Measurements from ENCODE around the gene CHAC2. TPM values are rescaled to one million over a fixed set of nuclear protein-coding genes. Genes with fewer than 3 reads are reported as not detected.
A peak's percentile ranks its signal among the peaks of the same experiment; 100 is the strongest.
"Not testable (repeated sequence)": the region's sequence is repeated elsewhere in the genome, so short reads cannot be mapped to it uniquely, and the experiment has no call there.

The CHAC2 gene
- total RNA-seq (ENCODE audit: low replicate concordance) = 2.0 and 4.7 TPM in 2 replicates
- long read RNA-seq, transcript CHAC2-201 (3 exons, 1,321 nt) = major isoform, 11 of 11 reads
- long read RNA-seq, partial matches to known transcripts = 0 of 11 reads
- long read RNA-seq, other reads (novel, unspliced or antisense) = 0 of 11 reads

DNA sequence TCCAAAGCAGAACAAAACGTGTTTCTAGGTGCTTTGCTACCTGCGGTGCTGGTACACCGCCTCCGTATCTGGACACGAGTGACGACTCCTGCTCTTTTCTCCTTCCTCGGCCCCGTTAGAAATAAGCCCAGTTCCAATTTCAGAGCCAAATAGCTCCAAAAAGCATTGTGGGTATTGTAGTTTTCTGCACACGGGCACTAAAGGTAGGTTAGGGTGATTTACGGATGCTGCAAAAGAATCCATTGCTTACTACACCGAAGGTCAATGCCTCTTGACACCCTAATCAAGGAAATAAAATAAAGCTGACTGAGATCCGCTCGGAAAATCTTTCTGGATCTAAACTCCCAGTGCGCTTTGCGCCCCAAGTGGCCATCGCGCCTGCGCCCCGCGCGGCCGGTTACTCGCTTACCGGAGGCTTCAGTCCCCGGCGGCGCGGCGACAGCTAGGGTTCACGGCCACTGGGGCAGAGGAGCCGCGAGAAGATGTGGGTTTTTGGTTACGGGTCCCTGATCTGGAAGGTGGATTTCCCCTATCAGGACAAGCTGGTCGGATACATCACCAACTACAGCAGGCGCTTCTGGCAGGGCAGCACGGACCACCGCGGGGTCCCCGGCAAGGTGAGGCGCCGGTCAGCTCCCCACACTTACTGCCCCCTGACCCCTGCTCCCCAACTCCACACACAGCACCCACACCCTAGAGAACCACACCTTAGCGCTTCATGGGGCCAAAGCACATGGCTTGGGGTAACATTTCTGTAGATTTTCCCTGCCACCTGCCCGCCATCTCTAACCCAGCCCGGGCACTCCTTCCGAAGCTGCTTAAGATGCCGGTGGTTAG lies at the start of gene CHAC2:
TSS of gene CHAC2 (plus strand) at position 400 of the 837 bp plus-strand sequence. CDS start at position 483, 83 bp downstream.
- Mint-ChIP-seq H3K9me3 (no peaks in the 10 kb centered on the region), H3K4me1 (ENCODE audit: unreplicated experiment) (peaks cover 17% of the 10 kb centered on the region), H3K27ac (peak within 1 kb of the TSS; percentile 77), H3K4me3 (peak within 1 kb of the TSS; percentile 90), H3K27me3 (no peaks in the 10 kb centered on the region), H3K36me3 (peaks cover 13% of the 10 kb centered on the region)
- peak; percentile 83 for DNase-seq (ENCODE audit: extremely low spot score, unreplicated experiment)
- TF ChIP-seq, protein P1, sequence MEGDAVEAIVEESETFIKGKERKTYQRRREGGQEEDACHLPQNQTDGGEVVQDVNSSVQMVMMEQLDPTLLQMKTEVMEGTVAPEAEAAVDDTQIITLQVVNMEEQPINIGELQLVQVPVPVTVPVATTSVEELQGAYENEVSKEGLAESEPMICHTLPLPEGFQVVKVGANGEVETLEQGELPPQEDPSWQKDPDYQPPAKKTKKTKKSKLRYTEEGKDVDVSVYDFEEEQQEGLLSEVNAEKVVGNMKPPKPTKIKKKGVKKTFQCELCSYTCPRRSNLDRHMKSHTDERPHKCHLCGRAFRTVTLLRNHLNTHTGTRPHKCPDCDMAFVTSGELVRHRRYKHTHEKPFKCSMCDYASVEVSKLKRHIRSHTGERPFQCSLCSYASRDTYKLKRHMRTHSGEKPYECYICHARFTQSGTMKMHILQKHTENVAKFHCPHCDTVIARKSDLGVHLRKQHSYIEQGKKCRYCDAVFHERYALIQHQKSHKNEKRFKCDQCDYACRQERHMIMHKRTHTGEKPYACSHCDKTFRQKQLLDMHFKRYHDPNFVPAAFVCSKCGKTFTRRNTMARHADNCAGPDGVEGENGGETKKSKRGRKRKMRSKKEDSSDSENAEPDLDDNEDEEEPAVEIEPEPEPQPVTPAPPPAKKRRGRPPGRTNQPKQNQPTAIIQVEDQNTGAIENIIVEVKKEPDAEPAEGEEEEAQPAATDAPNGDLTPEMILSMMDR (conservative IDR thresholded peaks at IDR 0.05) = peak; percentile 74

DNA sequence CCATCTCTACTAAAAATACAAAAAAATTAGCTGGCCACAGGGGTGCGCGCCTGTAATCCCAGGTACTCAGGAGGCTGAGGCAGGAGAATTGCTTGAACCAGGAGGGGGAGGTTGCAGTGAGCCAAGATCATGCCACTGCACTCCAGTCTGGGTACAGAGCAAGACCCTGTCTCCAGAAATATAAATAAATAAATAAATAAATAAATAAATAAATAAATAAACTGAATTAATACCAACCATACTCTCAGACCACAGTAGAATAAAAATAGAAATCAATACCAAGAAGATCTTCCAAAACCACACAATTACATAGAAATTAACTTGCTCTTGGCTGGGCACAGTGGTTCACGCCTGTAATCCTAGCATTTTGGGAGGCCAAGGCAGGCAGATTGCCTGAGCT lies 46.7 kb upstream of the CHAC2 start:
- peaks cover 48% of the 10 kb centered on the region for H3K36me3 Mint-ChIP-seq
- H3K4me3 Mint-ChIP-seq; H3K4me1 Mint-ChIP-seq (ENCODE audit: unreplicated experiment); H3K27me3 Mint-ChIP-seq; H3K27ac Mint-ChIP-seq; DNase-seq (ENCODE audit: extremely low spot score, unreplicated experiment): not testable (repeated sequence)
- H3K9me3 Mint-ChIP-seq = peaks cover 13% of the 10 kb centered on the region

DNA sequence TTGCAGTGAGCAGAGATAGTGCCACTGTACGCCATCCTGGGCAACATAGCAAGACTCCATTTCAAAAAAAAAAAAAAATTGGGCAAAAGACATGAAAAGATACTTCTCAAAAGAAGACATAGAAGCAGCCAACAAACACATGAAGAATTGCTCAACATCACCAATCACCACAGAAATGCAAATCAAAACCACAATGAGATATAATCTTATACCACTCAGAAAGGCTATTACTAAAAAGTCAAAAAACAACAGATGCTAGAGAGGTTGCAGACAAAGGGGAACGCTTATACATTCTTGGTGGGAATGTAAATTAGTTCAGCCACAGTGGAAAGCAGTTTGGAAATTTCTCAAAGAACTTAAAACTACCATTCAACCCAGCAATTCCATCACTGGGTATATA lies 43.1 kb upstream of the CHAC2 start:
- Mint-ChIP-seq H3K9me3 (peaks cover 2% of the 10 kb centered on the region), H3K27me3 (no peaks in the 10 kb centered on the region), H3K4me3 (no peak overlapping the region), H3K27ac (no peak overlapping the region), H3K36me3 (peaks cover 38% of the 10 kb centered on the region), H3K4me1 (ENCODE audit: unreplicated experiment) (no peaks in the 10 kb centered on the region)
- no peak for DNase-seq (ENCODE audit: extremely low spot score, unreplicated experiment)
- TF ChIP-seq, protein P1 (conservative IDR thresholded peaks at IDR 0.05) = no peak

DNA sequence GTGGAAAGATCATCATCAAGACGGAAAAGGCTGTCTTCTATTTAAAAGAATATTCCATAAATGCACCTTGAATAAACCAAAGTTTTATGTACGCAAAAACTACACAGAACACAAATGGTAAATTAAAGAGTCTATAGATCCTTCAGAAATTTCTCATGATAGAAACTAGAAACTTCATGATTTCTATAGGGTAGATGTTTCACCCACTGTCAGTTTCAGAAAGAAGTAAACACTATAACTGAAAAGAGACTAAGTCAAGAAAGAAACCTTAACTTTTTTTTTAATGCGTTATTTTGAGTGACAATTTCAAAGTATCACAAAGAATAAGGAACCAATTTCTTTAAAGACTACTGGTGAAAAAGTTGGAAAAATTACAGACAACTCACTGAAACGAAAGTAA lies 41.9 kb upstream of the CHAC2 start:
- Mint-ChIP-seq H3K4me1 (ENCODE audit: unreplicated experiment) (no peaks in the 10 kb centered on the region), H3K27me3 (no peaks in the 10 kb centered on the region), H3K36me3 (peaks cover 40% of the 10 kb centered on the region), H3K27ac (no peak overlapping the region), H3K9me3 (no peaks in the 10 kb centered on the region), H3K4me3 (no peak overlapping the region)
- TF ChIP-seq, protein P1 (conservative IDR thresholded peaks at IDR 0.05) = no peak
- no peak for DNase-seq (ENCODE audit: extremely low spot score, unreplicated experiment)

DNA sequence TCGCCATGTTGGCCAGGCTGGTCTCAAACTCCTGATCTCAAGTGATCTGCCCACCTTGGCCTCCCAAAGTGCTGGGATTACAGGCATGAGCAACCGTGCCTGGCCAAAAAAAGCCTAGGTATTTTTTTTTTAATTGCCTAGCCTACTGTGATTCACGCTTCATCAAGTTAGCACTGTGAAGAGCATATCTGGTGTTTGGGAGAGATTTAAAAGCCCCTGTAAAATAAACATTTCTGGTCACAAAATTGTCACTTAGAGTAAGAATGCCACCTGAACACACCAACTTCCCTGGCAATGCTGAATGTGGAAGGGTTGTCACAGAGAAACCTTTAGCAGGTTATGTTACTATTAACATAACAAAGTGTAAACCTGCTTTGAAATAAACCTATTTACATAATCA lies 39.7 kb upstream of the CHAC2 start:
- Mint-ChIP-seq H3K4me1 (ENCODE audit: unreplicated experiment) (no peaks in the 10 kb centered on the region), H3K27me3 (no peaks in the 10 kb centered on the region), H3K9me3 (no peaks in the 10 kb centered on the region), H3K4me3 (no peak overlapping the region), H3K36me3 (peaks cover 33% of the 10 kb centered on the region), H3K27ac (no peak overlapping the region)
- TF ChIP-seq, protein P1 (conservative IDR thresholded peaks at IDR 0.05) = no peak
- no peak for DNase-seq (ENCODE audit: extremely low spot score, unreplicated experiment)

DNA sequence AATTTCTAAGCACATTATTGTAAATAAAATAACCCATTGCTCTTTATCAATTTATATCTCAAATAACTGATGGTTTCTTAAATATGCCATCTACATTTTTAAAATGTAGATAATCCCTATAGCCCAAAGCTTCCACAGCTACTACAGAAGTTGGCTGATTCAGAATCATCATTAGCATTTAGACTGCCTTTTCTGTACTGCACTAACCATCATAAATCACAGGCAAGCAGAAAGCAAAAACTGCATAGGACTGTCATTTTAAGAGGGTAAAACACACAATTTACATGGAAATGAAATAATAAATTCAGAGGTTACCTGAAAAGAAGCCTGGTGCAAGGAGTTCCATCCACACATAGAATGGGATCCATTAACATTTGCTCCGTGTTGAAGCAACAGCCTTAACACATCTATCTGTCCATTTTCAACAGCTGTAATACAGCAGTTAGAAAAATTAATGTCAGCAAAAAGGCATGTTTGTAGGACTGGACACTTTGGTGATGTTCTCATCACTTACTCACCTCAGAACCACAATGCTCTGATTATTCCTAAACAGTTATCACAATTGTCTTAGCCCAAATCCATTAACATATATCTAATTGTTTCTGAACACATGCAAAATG lies 38.4 kb upstream of the CHAC2 start:
- no peak overlapping the region for H3K27ac Mint-ChIP-seq
- H3K4me1 Mint-ChIP-seq (ENCODE audit: unreplicated experiment) = no peaks in the 10 kb centered on the region
- TF ChIP-seq, protein P1 (conservative IDR thresholded peaks at IDR 0.05) = no peak

More for the DNA sequence above, 38.4 kb upstream of the CHAC2 start:
- no peak overlapping the region for H3K4me3 Mint-ChIP-seq
- DNase-seq (ENCODE audit: extremely low spot score, unreplicated experiment) = no peak
- H3K9me3 Mint-ChIP-seq = peaks cover 2% of the 10 kb centered on the region
- H3K36me3 Mint-ChIP-seq = peaks cover 40% of the 10 kb centered on the region
- no peaks in the 10 kb centered on the region for H3K27me3 Mint-ChIP-seq

All from type B pancreatic cell (in vitro differentiated cells).